ENCODE data around the gene MEGF6. TPM values are rescaled to one million over a fixed set of nuclear protein-coding genes. Genes with fewer than 3 reads are reported as not detected.

MEGF6 gene
- total RNA-seq, 1 experiment from 2014 or later = 65.3 TPM

GRCh38 chr1:3570066-3570986 is 41.0 kb downstream of the MEGF6 start:
- H3K4me3 ChIP-seq = no peak overlapping the region

GRCh38 chr1:3569436-3569835 is 41.9 kb downstream of the MEGF6 start:
- POLR2A ChIA-PET (ENCODE audit: unreplicated experiment) = no interaction called here
- no peaks in the 10 kb centered on the region for H3F3A ChIP-seq (ENCODE audit: insufficient read depth, low read depth)
- DNase-seq = no peak
- no peaks in the 10 kb centered on the region for H3K9me3 ChIP-seq (ENCODE audit: insufficient read depth, low read depth)
- H3K27ac ChIP-seq = no peak overlapping the region
- H3K36me3 ChIP-seq (ENCODE audit: low read depth) = no peaks in the 10 kb centered on the region
- peaks cover 6% of the 10 kb centered on the region; the same call in 1 of the 2 replicates for H3K4me1 ChIP-seq (replicated peaks; ENCODE audit: insufficient read depth)
- no TSS peak for BruUV-seq (replicated peaks)
- CTCF ChIA-PET = interaction anchor here (1.1 kb wide), 1 partner anchor 50 kb away, joined by 5 read pairs; no protein-coding TSS in a partner anchor
- TF ChIP-seq CTCF (conservative IDR thresholded peaks at IDR 0.05) (no peak), EZH2 (IDR thresholded peaks at IDR 0.05; ENCODE audit: low read depth) (no peak)
- H3K4me2 ChIP-seq = no peak overlapping the region
- no peaks in the 10 kb centered on the region for H3K79me2 ChIP-seq (ENCODE audit: low read depth)
- H4K20me1 ChIP-seq (ENCODE audit: insufficient read depth) = no peaks in the 10 kb centered on the region
- H3K4me3 ChIP-seq = no peak overlapping the region
- H2AFZ ChIP-seq = no peak overlapping the region
- intact Hi-C loops (cut with micrococcal nuclease; ENCODE audit: unreplicated experiment) = no loop called here
- H3K27me3 ChIP-seq (ENCODE audit: insufficient read depth, low read depth) = no peaks in the 10 kb centered on the region
- no peaks in the 10 kb centered on the region for H3K9me2 ChIP-seq (ENCODE audit: insufficient read depth)

More at GRCh38 chr1:3570066-3570986, 41.0 kb downstream of the MEGF6 start:
- intact Hi-C loops (cut with micrococcal nuclease; ENCODE audit: unreplicated experiment) = loop anchor here (1.0 kb wide), 1 partner anchor 49 kb away; no protein-coding TSS in a partner anchor
- no peak overlapping the region for H3K27ac ChIP-seq
- no peak overlapping the region for H3K4me2 ChIP-seq
- CTCF ChIA-PET = interaction anchor here (0.6 kb wide), 1 partner anchor 27 kb away, joined by 3 read pairs; no protein-coding TSS in a partner anchor
- H4K20me1 ChIP-seq (ENCODE audit: insufficient read depth) = no peaks in the 10 kb centered on the region
- no peak overlapping the region for H2AFZ ChIP-seq
- no TSS peak for BruUV-seq (replicated peaks)
- no peaks in the 10 kb centered on the region for H3K9me2 ChIP-seq (ENCODE audit: insufficient read depth)
- TF ChIP-seq CTCF (conservative IDR thresholded peaks at IDR 0.05) (no peak), EZH2 (IDR thresholded peaks at IDR 0.05; ENCODE audit: low read depth) (no peak)
- POLR2A ChIA-PET (ENCODE audit: unreplicated experiment) = no interaction called here
- H3K27me3 ChIP-seq (ENCODE audit: insufficient read depth, low read depth) = no peaks in the 10 kb centered on the region
- no peaks in the 10 kb centered on the region for H3F3A ChIP-seq (ENCODE audit: insufficient read depth, low read depth)
- peaks cover 6% of the 10 kb centered on the region; the same call in 1 of the 2 replicates for H3K4me1 ChIP-seq (replicated peaks; ENCODE audit: insufficient read depth)
- no peaks in the 10 kb centered on the region for H3K79me2 ChIP-seq (ENCODE audit: low read depth)
- DNase-seq = peak; percentile 51 to 60
- H3K36me3 ChIP-seq (ENCODE audit: low read depth) = no peaks in the 10 kb centered on the region
- H3K9me3 ChIP-seq (ENCODE audit: insufficient read depth, low read depth) = no peaks in the 10 kb centered on the region

GRCh38 chr1:3568815-3569435 is 42.4 kb downstream of the MEGF6 start:
- Histone ChIP-seq H3K27ac (no peak overlapping the region), H3K79me2 (ENCODE audit: low read depth) (no peaks in the 10 kb centered on the region), H4K20me1 (ENCODE audit: insufficient read depth) (no peaks in the 10 kb centered on the region), H3F3A (ENCODE audit: insufficient read depth, low read depth) (no peaks in the 10 kb centered on the region), H3K36me3 (ENCODE audit: low read depth) (no peaks in the 10 kb centered on the region), H3K4me1 (replicated peaks; ENCODE audit: insufficient read depth) (peaks cover 6% of the 10 kb centered on the region; the same call in 1 of the 2 replicates), H3K4me2 (no peak overlapping the region), H2AFZ (no peak overlapping the region), H3K9me2 (ENCODE audit: insufficient read depth) (no peaks in the 10 kb centered on the region), H3K4me3 (no peak overlapping the region), H3K9me3 (ENCODE audit: insufficient read depth, low read depth) (no peaks in the 10 kb centered on the region), H3K27me3 (ENCODE audit: insufficient read depth, low read depth) (no peaks in the 10 kb centered on the region)
- ChIA-PET POLR2A (ENCODE audit: unreplicated experiment) (no interaction called here), CTCF (interaction anchor here (1.1 kb wide), 1 partner anchor 50 kb away, joined by 5 read pairs; no protein-coding TSS in a partner anchor)
- DNase-seq = no peak
- no TSS peak for BruUV-seq (replicated peaks)
- no peak for TF ChIP-seq CTCF (conservative IDR thresholded peaks at IDR 0.05)
- no peak for TF ChIP-seq EZH2 (IDR thresholded peaks at IDR 0.05; ENCODE audit: low read depth)
- intact Hi-C loops (cut with micrococcal nuclease; ENCODE audit: unreplicated experiment) = no loop called here

Data from PC-9 (cell line).